DND-41 (cell line): ENCODE data around the gene ZBTB18.
"Not testable (repeated sequence)": the region's sequence is repeated elsewhere in the genome, so short reads cannot be mapped to it uniquely, and the experiment has no call there.

Experiments
- EZH2 ChIP-seq: IDR thresholded peaks from 3 replicates; pipeline ENCODE4 v1.6.1; 2012; ENCODE audit warnings: borderline replicate concordance, low read depth, mild to moderate bottlenecking, moderate library complexity, low read length, inconsistent platforms; ENCODE audit not compliant: severe bottlenecking
- TF ChIP-seq, protein P1 (sequence below): IDR thresholded peaks from 2 replicates; pipeline ENCODE4 v1.5.1; 2012; ENCODE audit warnings: borderline replicate concordance, low read length, moderate library complexity, mild to moderate bottlenecking; ENCODE audit not compliant: poor library complexity, severe bottlenecking; ENCODE audit errors: extremely low read depth

DNA sequence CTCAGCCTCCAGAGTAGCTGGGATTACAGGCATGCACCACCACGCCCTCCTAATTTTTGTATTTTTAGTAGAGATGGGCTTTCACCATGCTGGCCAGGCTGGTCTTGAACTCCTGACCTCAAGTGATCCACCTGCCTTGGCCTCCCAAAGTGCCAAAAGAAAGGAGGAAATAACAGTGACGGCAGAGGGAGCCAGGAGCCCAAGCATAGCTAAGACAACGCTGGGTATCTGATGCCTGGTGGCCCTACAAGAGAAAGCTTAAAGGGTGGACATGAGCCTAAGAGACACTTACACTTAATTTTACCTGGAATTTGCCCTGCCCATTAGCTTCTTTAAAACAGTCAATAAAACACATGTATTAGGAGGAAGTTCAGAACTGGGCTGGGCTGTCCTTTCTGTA lies 36.2 kb upstream of the ZBTB18 start:
- TF ChIP-seq, protein P1, sequence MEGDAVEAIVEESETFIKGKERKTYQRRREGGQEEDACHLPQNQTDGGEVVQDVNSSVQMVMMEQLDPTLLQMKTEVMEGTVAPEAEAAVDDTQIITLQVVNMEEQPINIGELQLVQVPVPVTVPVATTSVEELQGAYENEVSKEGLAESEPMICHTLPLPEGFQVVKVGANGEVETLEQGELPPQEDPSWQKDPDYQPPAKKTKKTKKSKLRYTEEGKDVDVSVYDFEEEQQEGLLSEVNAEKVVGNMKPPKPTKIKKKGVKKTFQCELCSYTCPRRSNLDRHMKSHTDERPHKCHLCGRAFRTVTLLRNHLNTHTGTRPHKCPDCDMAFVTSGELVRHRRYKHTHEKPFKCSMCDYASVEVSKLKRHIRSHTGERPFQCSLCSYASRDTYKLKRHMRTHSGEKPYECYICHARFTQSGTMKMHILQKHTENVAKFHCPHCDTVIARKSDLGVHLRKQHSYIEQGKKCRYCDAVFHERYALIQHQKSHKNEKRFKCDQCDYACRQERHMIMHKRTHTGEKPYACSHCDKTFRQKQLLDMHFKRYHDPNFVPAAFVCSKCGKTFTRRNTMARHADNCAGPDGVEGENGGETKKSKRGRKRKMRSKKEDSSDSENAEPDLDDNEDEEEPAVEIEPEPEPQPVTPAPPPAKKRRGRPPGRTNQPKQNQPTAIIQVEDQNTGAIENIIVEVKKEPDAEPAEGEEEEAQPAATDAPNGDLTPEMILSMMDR = not testable (repeated sequence)
- not testable (repeated sequence) for TF ChIP-seq EZH2
